Lung (tissue), 12 donors: Measurements from ENCODE around the gene CELF1. TPM values are rescaled to one million over a fixed set of nuclear protein-coding genes. Genes with fewer than 3 reads are reported as not detected.
A peak's percentile ranks its signal among the peaks of the same experiment; 100 is the strongest.

Source experiments
- ATAC-seq: fragments of 200-7000 bp; cut with Tn5 transposase; one replicate; pipeline ENCODE4 v1.9.1; 2020; ENCODE audit warnings: moderate number of reproducible peaks; ENCODE audit not compliant: insufficient read depth, low FRiP score
- DNase-seq, 3 donors: peaks; one replicate each; pipeline ENCODE4 v3.0.0-alpha.2; 2013 to 2017
- H3K27ac ChIP-seq, 2 donors: one replicate each; pipeline ENCODE4 v1.5.1; 2013; ENCODE audit warnings: mild to moderate bottlenecking in 2 of 2, moderate library complexity in 2 of 2, control low read depth in 1 of 2, inconsistent platforms in 1 of 2, low read depth in 1 of 2, low read length in 1 of 2
- H3K27me3 ChIP-seq, 3 donors: one replicate each; pipeline ENCODE4 v1.5.1; 2013; ENCODE audit warnings: low read length in 2 of 3; ENCODE audit not compliant: control insufficient read depth in 3 of 3, insufficient read depth in 3 of 3
- H3K36me3 ChIP-seq, 4 donors: one replicate each; pipeline ENCODE4 v1.5.1; 2013; ENCODE audit warnings: low read length in 4 of 4, mild to moderate bottlenecking in 1 of 4, moderate library complexity in 1 of 4; ENCODE audit not compliant: control insufficient read depth in 4 of 4, insufficient read depth in 4 of 4
- H3K4me1 ChIP-seq, 5 donors: one replicate each; pipeline ENCODE4 v1.5.1; 2013; ENCODE audit warnings: low read length in 5 of 5, mild to moderate bottlenecking in 2 of 5, moderate library complexity in 1 of 5; ENCODE audit not compliant: control insufficient read depth in 5 of 5, insufficient read depth in 5 of 5
- H3K4me3 ChIP-seq: one replicate; pipeline ENCODE4 v1.5.1; 2013; ENCODE audit warnings: mild to moderate bottlenecking, control low read depth, moderate library complexity
- H3K9ac ChIP-seq, 2 donors: one replicate each; pipeline ENCODE4 v1.5.1; 2013; ENCODE audit warnings: low read length in 2 of 2, control low read depth in 1 of 2; ENCODE audit not compliant: insufficient read depth in 1 of 2
- H3K9me3 ChIP-seq, 4 donors: one replicate each; pipeline ENCODE4 v1.5.1; 2013; ENCODE audit warnings: low read length in 3 of 4, mild to moderate bottlenecking in 1 of 4, moderate library complexity in 1 of 4; ENCODE audit not compliant: control insufficient read depth in 4 of 4, insufficient read depth in 3 of 4
- WGBS, 2 donors: extraction: QIAGEN DNeasy Blood & Tissue Kit; methylation state at CpG; one replicate each; pipeline ENCODE4 v1.1.7; 2013; 5-methylcytosine and 5-hydroxymethylcytosine counted together
- polyA plus RNA-seq, 2 donors: library from polyadenylated mRNA; stranded (reverse); fragments of 200-250 nt; gene quantifications; one replicate each; pipeline ENCODE4 v1.2.1, GENCODE V29; 2013
- total RNA-seq, 2 donors: library from RNA; depleted of rRNA in 1 of 2; stranded (reverse); fragments of >200 nt in 1 of 2; gene quantifications; one replicate each; pipeline ENCODE4 v1.2.1, GENCODE V29; 2014 to 2021
- TF ChIP-seq, protein P1 (sequence below): IDR thresholded peaks from 2 replicates; pipeline ENCODE4 v1.5.1; 2012; ENCODE audit warnings: mild to moderate bottlenecking; ENCODE audit errors: control extremely low read depth, extremely low read depth
- donor health status: control.
- donor health status: control.
- donor health status: Bipolar disorder and iron deficiency.
- donor health status: healthy.
- donor health status: DM: yes; HTN: yes; CAD: no.

Gene CELF1
- total and polyA plus RNA-seq, 4 donors, result 32.2 to 184 (median 63.8) TPM

DNA sequence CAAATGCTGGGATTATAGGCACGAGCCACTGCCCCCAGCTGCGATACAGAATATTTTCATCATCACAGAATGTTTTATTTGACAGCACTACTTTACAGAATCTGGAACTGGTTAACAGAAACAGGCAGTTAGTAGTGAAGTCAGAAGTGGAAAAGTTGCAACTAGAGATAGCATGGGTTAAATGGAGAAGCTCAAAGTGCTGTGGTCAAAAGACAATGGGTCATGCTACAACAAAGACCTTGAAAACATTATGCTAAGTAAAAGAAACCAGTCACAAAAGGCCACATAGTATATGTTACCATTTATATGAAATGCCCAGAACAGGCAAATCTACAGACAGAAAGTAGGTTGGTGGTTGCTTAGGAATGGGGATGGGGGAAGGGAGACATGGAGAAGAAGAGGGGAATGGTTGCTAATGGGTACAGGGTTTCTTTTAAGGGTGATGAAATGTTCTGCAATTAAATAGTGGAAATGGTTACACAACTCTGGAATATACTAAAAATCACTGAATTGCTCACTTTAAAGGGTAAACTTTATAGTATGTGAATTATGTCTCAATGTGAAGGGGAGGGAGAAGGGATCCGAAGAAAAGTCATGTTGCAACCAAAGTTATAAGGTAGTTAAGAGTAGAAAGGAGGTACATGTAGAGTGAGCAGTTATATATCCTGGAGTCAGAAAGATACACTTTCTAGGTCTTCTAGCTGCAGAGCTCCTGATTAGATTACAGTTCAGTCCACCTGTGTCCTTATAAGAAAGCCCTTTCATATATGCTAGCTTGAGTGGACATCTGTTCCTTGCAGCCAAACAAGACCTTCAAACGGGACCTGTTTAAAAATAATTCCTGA lies 57.7 kb downstream of the CELF1 start:
- Histone ChIP-seq H3K4me3 (no peak overlapping the region), H3K9me3 (no peaks in the 10 kb centered on the region), H3K27me3 (no peaks in the 10 kb centered on the region), H3K4me1 (peaks cover 4 to 44% (median 5%) of the 10 kb centered on the region in 5 donors), H3K36me3 (peaks cover 2 to 13% (median 8%) of the 10 kb centered on the region in 4 donors), H3K27ac (peak overlapping the region in 1 of 2 donors; percentile 47), H3K9ac (no peak overlapping the region)
- ATAC-seq (no peak), DNase-seq (no peak)
- TF ChIP-seq, protein P1, sequence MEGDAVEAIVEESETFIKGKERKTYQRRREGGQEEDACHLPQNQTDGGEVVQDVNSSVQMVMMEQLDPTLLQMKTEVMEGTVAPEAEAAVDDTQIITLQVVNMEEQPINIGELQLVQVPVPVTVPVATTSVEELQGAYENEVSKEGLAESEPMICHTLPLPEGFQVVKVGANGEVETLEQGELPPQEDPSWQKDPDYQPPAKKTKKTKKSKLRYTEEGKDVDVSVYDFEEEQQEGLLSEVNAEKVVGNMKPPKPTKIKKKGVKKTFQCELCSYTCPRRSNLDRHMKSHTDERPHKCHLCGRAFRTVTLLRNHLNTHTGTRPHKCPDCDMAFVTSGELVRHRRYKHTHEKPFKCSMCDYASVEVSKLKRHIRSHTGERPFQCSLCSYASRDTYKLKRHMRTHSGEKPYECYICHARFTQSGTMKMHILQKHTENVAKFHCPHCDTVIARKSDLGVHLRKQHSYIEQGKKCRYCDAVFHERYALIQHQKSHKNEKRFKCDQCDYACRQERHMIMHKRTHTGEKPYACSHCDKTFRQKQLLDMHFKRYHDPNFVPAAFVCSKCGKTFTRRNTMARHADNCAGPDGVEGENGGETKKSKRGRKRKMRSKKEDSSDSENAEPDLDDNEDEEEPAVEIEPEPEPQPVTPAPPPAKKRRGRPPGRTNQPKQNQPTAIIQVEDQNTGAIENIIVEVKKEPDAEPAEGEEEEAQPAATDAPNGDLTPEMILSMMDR, result no peak
- 72 to 73% methylated on average over 4 of the region's 4 CpGs for WGBS, 2 donors

GRCh38 chr11:47489395-47489755 lies 63.6 kb downstream of the CELF1 start:
- DNase-seq (no peak), ATAC-seq (no peak)
- 79 to 85% methylated on average over 2 of the region's 2 CpGs for WGBS, 2 donors
- Histone ChIP-seq H3K27me3 (no peaks in the 10 kb centered on the region), H3K36me3 (peaks cover 7 to 29% (median 20%) of the 10 kb centered on the region in 4 donors), H3K4me1 (peaks cover 0 to 15% (median 0%) of the 10 kb centered on the region in 5 donors), H3K9ac (no peak overlapping the region), H3K4me3 (no peak overlapping the region), H3K9me3 (no peaks in the 10 kb centered on the region), H3K27ac (no peak overlapping the region)
- TF ChIP-seq, protein P1, result no peak

GRCh38 chr11:47488674-47489394 lies 64.1 kb downstream of the CELF1 start:
- Histone ChIP-seq H3K4me1 (peaks cover 0 to 14% (median 0%) of the 10 kb centered on the region in 5 donors), H3K27ac (peak overlapping the region in 1 of 2 donors; percentile 26), H3K27me3 (no peaks in the 10 kb centered on the region), H3K9me3 (no peaks in the 10 kb centered on the region), H3K4me3 (no peak overlapping the region), H3K36me3 (peaks cover 11 to 33% (median 23%) of the 10 kb centered on the region in 4 donors), H3K9ac (no peak overlapping the region)
- no peak for ATAC-seq
- TF ChIP-seq, protein P1, result no peak
- DNase-seq, result peak in 1 of 3 donors; percentile 15
- 59 to 84% methylated on average over 6 of the region's 6 CpGs for WGBS, 2 donors
